ENCODE results near the gene SLC10A7. TPM values are rescaled to one million over a fixed set of nuclear protein-coding genes. Genes with fewer than 3 reads are reported as not detected.

SLC10A7 gene
- polyA plus RNA-seq, 1 donor (not counting 4 experiments of a cell fraction or from before 2014, with no cell fraction given) = 12.7 TPM

- no peak overlapping the region for H3K9ac ChIP-seq (ENCODE audit: control insufficient read depth, extremely low read depth, insufficient read depth, low read length)
- no peaks in the 10 kb centered on the region for H4K20me1 ChIP-seq (ENCODE audit: control insufficient read depth, extremely low read depth, insufficient read depth, low read length)
- H3K4me3 ChIP-seq (ENCODE audit: control insufficient read depth in 2 of 3, extremely low read depth in 1 of 3, insufficient read depth in 2 of 3, low read depth in 1 of 3, low read length in 3 of 3) = no peak overlapping the region
- H3K27ac ChIP-seq (ENCODE audit: control insufficient read depth, insufficient read depth, low read length) = no peak overlapping the region
- no peaks in the 10 kb centered on the region for H3K27me3 ChIP-seq (ENCODE audit: control insufficient read depth, extremely low read depth, insufficient read depth, low read length)
- no peaks in the 10 kb centered on the region for H3K79me2 ChIP-seq (ENCODE audit: control insufficient read depth, insufficient read depth, low read length)
- FAIRE-seq = no peak
- peaks cover 0 to 2% of the 10 kb centered on the region in 2 experiments for H3K36me3 ChIP-seq (ENCODE audit: control insufficient read depth in 2 of 2, extremely low read depth in 1 of 2, insufficient read depth in 2 of 2, low read length in 2 of 2)
- H2AFZ ChIP-seq (ENCODE audit: control insufficient read depth, low read length) = no peak overlapping the region
- DNase-seq (ENCODE audit: low read depth, low spot score) = no peak
- no peaks in the 10 kb centered on the region for H3K4me1 ChIP-seq (ENCODE audit: control insufficient read depth, extremely low read depth, insufficient read depth, low read length)
- dilution Hi-C loops (cut with MboI; ENCODE audit: extremely low pct_ligation_motif_present, low sequenced_read_pairs) = no loop called here
- no peak overlapping the region for H3K4me2 ChIP-seq (ENCODE audit: control insufficient read depth, extremely low read depth, insufficient read depth, low read depth, low read length)
- H3K9me1 ChIP-seq (ENCODE audit: control insufficient read depth, extremely low read depth, insufficient read depth, low read length) = no peaks in the 10 kb centered on the region
- H3K9me3 ChIP-seq (ENCODE audit: control insufficient read depth, low read depth, low read length) = no peaks in the 10 kb centered on the region
- TF ChIP-seq EZH2 (IDR thresholded peaks at IDR 0.05; ENCODE audit: low read length) (no peak), CTCF (optimal IDR thresholded peaks at IDR 0.05 in 1 of 3, IDR thresholded peaks at IDR 0.05 in 1 of 3, conservative IDR thresholded peaks at IDR 0.05 in 1 of 3; ENCODE audit: extremely low read depth in 1 of 3, insufficient read depth in 2 of 3, low read length in 3 of 3) (no peak)
Measured at GRCh38 chr4:146511381-146511780, 10.4 kb downstream of the SLC10A7 start.

GRCh38 chr4:146510942-146511341 lies 10.8 kb downstream of the SLC10A7 start:
- no peaks in the 10 kb centered on the region for H3K79me2 ChIP-seq (ENCODE audit: control insufficient read depth, insufficient read depth, low read length)
- H3K9me3 ChIP-seq (ENCODE audit: control insufficient read depth, low read depth, low read length) = no peaks in the 10 kb centered on the region
- no peaks in the 10 kb centered on the region for H3K9me1 ChIP-seq (ENCODE audit: control insufficient read depth, extremely low read depth, insufficient read depth, low read length)
- dilution Hi-C loops (cut with MboI; ENCODE audit: extremely low pct_ligation_motif_present, low sequenced_read_pairs) = no loop called here
- H3K27ac ChIP-seq (ENCODE audit: control insufficient read depth, insufficient read depth, low read length) = no peak overlapping the region
- H4K20me1 ChIP-seq (ENCODE audit: control insufficient read depth, extremely low read depth, insufficient read depth, low read length) = no peaks in the 10 kb centered on the region
- no peak overlapping the region for H3K4me3 ChIP-seq (ENCODE audit: control insufficient read depth in 2 of 3, extremely low read depth in 1 of 3, insufficient read depth in 2 of 3, low read depth in 1 of 3, low read length in 3 of 3)
- no peak overlapping the region for H2AFZ ChIP-seq (ENCODE audit: control insufficient read depth, low read length)
- no peak overlapping the region for H3K9ac ChIP-seq (ENCODE audit: control insufficient read depth, extremely low read depth, insufficient read depth, low read length)
- peaks cover 0 to 2% of the 10 kb centered on the region in 2 experiments for H3K36me3 ChIP-seq (ENCODE audit: control insufficient read depth in 2 of 2, extremely low read depth in 1 of 2, insufficient read depth in 2 of 2, low read length in 2 of 2)
- H3K4me2 ChIP-seq (ENCODE audit: control insufficient read depth, extremely low read depth, insufficient read depth, low read depth, low read length) = no peak overlapping the region
- no peaks in the 10 kb centered on the region for H3K4me1 ChIP-seq (ENCODE audit: control insufficient read depth, extremely low read depth, insufficient read depth, low read length)
- TF ChIP-seq CTCF (optimal IDR thresholded peaks at IDR 0.05 in 1 of 3, IDR thresholded peaks at IDR 0.05 in 1 of 3, conservative IDR thresholded peaks at IDR 0.05 in 1 of 3; ENCODE audit: extremely low read depth in 1 of 3, insufficient read depth in 2 of 3, low read length in 3 of 3) (no peak), EZH2 (IDR thresholded peaks at IDR 0.05; ENCODE audit: low read length) (no peak)
- no peak for FAIRE-seq
- H3K27me3 ChIP-seq (ENCODE audit: control insufficient read depth, extremely low read depth, insufficient read depth, low read length) = no peaks in the 10 kb centered on the region
- no peak for DNase-seq (ENCODE audit: low read depth, low spot score)

Measured in keratinocyte (primary cell).